DLD1 (cell line): ENCODE data around the gene TMEM178B.

Experiments
- in situ Hi-C: cut with HindIII; loops from 2 replicates; pipeline ENCODE4 v1.10.0; 2017; ENCODE audit warnings: low sequenced_read_pairs

Gene TMEM178B

GRCh38 chr7:141349338-141349737, 275.5 kb downstream of the TMEM178B start:
- in situ Hi-C loops: no loop called here

GRCh38 chr7:141349804-141350203, 275.9 kb downstream of the TMEM178B start:
- in situ Hi-C loops: no loop called here

GRCh38 chr7:141351175-141351574, 277.3 kb downstream of the TMEM178B start:
- in situ Hi-C loops: no loop called here

- in situ Hi-C loops: no loop called here
These were observed 279.1 kb downstream of the TMEM178B start for GRCh38 chr7:141352955-141353354.

GRCh38 chr7:141354251-141354650, 280.4 kb downstream of the TMEM178B start:
- in situ Hi-C loops: no loop called here

- in situ Hi-C loops: no loop called here
These were observed 281.2 kb downstream of the TMEM178B start for GRCh38 chr7:141355032-141355431.

- in situ Hi-C loops: no loop called here
These were observed 282.3 kb downstream of the TMEM178B start for GRCh38 chr7:141356161-141356560.

- in situ Hi-C loops: no loop called here
These were observed 284.5 kb downstream of the TMEM178B start for GRCh38 chr7:141358386-141358785.

GRCh38 chr7:141359262-141359661, 285.4 kb downstream of the TMEM178B start:
- in situ Hi-C loops: no loop called here

GRCh38 chr7:141359740-141360415, 286.0 kb downstream of the TMEM178B start:
- in situ Hi-C loops: no loop called here

- in situ Hi-C loops: no loop called here
These were observed 286.5 kb downstream of the TMEM178B start for GRCh38 chr7:141360416-141360760.

- in situ Hi-C loops: no loop called here
These were observed 286.9 kb downstream of the TMEM178B start for GRCh38 chr7:141360803-141361202.

GRCh38 chr7:141361479-141361878, 287.6 kb downstream of the TMEM178B start:
- in situ Hi-C loops: no loop called here

GRCh38 chr7:141361960-141362359, 288.1 kb downstream of the TMEM178B start:
- in situ Hi-C loops: no loop called here

GRCh38 chr7:141362580-141363435, 288.9 kb downstream of the TMEM178B start:
- in situ Hi-C loops: no loop called here

- in situ Hi-C loops: no loop called here
These were observed 289.9 kb downstream of the TMEM178B start for GRCh38 chr7:141363748-141364147.

- in situ Hi-C loops: no loop called here
These were observed 292.3 kb downstream of the TMEM178B start for GRCh38 chr7:141366091-141366621.

GRCh38 chr7:141369422-141369821, 295.6 kb downstream of the TMEM178B start:
- in situ Hi-C loops: no loop called here

- in situ Hi-C loops: no loop called here
These were observed 296.3 kb downstream of the TMEM178B start for GRCh38 chr7:141370178-141370577.

- in situ Hi-C loops: no loop called here
These were observed 296.8 kb downstream of the TMEM178B start for GRCh38 chr7:141370650-141371049.

GRCh38 chr7:141374425-141374824, 300.6 kb downstream of the TMEM178B start:
- in situ Hi-C loops: no loop called here

GRCh38 chr7:141375442-141375841, 301.6 kb downstream of the TMEM178B start:
- in situ Hi-C loops: no loop called here
